Keratinocyte (primary cell): ENCODE results near the gene ACAP2.

Source experiments
- EZH2 ChIP-seq: IDR thresholded peaks from one replicate; pipeline ENCODE4 v1.6.1; 2012; ENCODE audit warnings: inconsistent platforms, mild to moderate bottlenecking, low read length, moderate library complexity
- TF ChIP-seq, protein P1 (sequence below), 3 experiments: IDR thresholded peaks in 1 of 3; conservative IDR thresholded peaks in 1 of 3; optimal IDR thresholded peaks in 1 of 3; 2 replicates in 2 of 3; 3 replicates in 1 of 3; pipeline versions ENCODE3 to v1.5.1; 2011; ENCODE audit warnings: low read length in 3 of 3, mild to moderate bottlenecking in 3 of 3, moderate library complexity in 2 of 3, control low read depth in 1 of 3, inconsistent platforms in 1 of 3; ENCODE audit not compliant: insufficient read depth in 2 of 3; ENCODE audit errors: extremely low read depth in 1 of 3

DNA sequence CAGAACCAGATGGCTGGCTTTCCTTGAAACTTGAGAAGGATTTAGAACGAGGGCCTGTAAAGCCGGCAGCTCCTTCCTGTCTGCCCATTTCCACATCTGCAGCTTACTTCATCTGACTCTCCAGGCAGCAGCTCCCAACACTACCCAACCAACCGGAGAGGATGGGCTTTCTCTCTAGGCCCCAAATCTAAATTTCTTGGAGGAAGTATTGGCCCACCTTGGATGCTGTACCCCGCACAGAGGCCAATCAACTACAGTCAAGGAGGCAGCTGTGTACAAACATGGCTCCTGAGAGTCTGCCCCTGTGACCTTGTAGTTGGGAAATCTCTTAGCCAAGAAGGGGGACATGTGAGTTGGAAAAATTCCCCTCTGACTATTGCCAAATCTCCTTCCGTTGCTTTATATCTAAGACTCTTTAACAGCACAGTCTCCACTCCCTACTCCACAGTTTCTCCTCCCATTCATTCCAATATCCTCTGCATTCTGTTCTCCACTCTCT is 8.0 kb upstream of the ACAP2 start:
- TF ChIP-seq, protein P1, sequence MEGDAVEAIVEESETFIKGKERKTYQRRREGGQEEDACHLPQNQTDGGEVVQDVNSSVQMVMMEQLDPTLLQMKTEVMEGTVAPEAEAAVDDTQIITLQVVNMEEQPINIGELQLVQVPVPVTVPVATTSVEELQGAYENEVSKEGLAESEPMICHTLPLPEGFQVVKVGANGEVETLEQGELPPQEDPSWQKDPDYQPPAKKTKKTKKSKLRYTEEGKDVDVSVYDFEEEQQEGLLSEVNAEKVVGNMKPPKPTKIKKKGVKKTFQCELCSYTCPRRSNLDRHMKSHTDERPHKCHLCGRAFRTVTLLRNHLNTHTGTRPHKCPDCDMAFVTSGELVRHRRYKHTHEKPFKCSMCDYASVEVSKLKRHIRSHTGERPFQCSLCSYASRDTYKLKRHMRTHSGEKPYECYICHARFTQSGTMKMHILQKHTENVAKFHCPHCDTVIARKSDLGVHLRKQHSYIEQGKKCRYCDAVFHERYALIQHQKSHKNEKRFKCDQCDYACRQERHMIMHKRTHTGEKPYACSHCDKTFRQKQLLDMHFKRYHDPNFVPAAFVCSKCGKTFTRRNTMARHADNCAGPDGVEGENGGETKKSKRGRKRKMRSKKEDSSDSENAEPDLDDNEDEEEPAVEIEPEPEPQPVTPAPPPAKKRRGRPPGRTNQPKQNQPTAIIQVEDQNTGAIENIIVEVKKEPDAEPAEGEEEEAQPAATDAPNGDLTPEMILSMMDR (optimal IDR thresholded peaks at IDR 0.05 in 1 of 3, IDR thresholded peaks at IDR 0.05 in 1 of 3, conservative IDR thresholded peaks at IDR 0.05 in 1 of 3; ENCODE audit: extremely low read depth in 1 of 3, insufficient read depth in 2 of 3, low read length in 3 of 3): no peak
- TF ChIP-seq EZH2: no peak
